GM21360 (cell line): ENCODE results near the gene GSTM3.
"Not testable (repeated sequence)": the region's sequence is repeated elsewhere in the genome, so short reads cannot be mapped to it uniquely, and the experiment has no call there.

Experiments
- ATAC-seq: cut with Tn5 transposase; IDR thresholded peaks from one replicate; pipeline ENCODE4 v1.9.1; 2021; ENCODE audit warnings: mild to moderate bottlenecking, moderate library complexity; ENCODE audit not compliant: unreplicated experiment

The GSTM3 gene

GRCh38 chr1:109732390-109732881 lies 8.4 kb downstream of the GSTM3 start:
- ATAC-seq: no peak

DNA sequence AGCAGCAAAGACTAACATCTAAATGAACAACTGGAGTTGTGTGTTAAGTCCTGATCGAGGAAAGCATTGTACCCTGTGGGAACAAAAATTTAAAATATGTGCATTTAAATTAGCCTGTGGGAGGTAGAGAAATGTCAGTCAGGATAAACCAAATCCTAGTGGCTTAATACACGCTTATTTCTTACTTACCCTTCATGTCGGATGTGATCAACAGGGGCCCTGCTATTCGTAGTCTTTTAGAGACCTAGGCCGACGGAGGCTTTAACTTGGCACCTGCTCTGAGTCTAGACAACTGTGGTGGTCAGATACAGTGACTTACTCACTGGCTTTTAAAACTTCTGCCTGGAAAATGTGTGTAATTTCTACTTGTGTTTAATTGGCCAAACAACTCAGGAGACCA lies 10.2 kb downstream of the GSTM3 start:
- no peak for ATAC-seq

DNA sequence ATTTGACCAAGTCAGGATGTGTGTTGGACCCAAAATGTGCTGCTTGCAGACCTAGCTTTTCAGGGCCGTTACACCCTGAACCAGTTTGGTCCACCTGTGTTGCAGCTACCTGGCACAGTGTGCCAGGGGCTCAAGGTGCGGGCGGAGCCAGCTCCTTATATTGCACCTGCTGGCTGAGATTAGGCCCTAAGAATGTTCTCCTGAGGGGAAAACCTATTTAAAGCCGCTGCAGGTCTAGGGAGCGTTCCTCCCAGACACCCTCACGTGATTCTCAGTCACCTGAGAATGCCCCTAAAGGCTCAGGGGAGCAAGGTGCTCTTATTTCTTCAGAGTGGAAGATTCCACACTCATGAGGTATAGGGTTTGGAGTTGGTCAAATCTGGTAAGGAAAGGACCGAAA lies 12.0 kb downstream of the GSTM3 start:
- ATAC-seq: no peak

- ATAC-seq: no peak
These were observed 14.0 kb downstream of the GSTM3 start for GRCh38 chr1:109726728-109727373.

DNA sequence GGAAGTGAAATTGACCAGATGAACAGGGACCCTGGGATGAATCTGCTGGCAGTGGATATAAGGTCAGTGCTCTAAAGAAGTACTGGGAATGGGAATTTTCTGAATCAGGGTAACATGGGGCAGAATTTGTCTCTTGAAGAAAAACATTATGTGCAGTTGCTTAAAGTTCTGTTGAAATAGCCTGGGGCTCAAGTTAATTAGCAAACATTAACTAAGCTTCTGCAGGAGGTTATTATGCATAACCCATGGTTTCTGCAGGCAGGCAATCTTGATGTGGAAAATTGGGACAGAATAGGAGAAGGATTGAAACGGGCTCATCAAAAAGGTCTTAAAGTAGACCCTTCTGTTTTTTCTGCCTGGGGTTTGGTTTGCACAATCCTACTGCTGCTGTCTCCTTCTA lies 14.8 kb downstream of the GSTM3 start:
- ATAC-seq: no peak

GRCh38 chr1:109725510-109725909 lies 15.3 kb downstream of the GSTM3 start:
- no peak for ATAC-seq

DNA sequence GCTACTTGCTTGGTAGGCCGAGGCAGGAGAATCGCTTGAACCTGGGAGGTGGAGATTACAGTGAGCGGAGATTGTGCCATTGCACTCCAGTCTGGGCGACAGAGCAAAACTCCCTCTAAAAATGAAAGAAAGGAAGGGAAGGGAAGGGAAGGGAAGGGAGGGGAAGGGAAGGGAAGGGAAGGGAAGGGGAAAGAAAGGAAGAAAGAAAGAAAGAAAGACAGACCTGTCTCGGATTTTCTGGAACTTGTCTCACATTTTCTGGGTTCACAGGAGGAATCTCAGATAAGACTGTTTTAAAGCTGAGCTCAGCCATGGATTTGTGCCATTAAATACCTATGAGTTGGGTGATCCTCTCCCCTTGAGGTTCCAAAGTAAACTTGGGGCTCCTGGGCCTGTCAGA lies 15.9 kb downstream of the GSTM3 start:
- no peak for ATAC-seq

DNA sequence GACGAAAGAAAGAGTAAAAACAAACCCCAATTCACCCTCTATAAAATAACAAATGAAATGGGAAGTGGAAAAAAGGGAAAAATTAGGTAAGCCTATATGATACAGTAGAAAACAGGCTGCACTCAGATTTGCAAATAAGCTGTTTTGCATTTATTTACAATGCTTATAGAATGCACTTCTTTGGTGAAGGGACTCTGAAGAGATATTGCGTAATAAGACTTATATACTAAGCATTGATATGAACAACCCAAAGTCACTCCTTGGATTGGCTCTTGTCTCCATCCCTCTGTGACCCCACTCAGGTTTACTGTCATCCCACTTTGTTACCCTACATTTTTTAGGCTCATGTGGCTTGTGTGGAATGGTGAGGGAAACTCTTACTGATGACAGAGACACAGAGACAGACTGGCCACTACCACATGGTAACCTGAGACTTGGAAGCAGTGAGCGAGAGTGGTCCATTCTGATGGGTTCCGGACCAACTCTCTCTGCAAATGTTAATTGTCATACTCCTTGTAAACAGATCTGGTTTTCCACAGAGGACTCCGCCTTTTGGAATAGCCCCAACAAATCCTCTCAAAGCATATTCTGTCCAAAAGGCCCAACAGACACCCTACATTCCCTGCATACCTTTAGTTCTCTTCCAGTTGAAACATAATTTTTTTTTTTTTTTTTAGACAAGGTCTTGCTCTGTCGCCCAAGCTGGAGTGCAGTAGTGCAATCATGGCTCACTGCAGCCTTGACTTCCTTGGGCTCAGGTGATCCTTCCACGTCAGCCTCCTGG lies 17.7 kb downstream of the GSTM3 start:
- ATAC-seq: no peak

- no peak for ATAC-seq
These were observed 18.9 kb downstream of the GSTM3 start for GRCh38 chr1:109721971-109722370.

- ATAC-seq: no peak
These were observed 19.8 kb downstream of the GSTM3 start for GRCh38 chr1:109721042-109721441.

DNA sequence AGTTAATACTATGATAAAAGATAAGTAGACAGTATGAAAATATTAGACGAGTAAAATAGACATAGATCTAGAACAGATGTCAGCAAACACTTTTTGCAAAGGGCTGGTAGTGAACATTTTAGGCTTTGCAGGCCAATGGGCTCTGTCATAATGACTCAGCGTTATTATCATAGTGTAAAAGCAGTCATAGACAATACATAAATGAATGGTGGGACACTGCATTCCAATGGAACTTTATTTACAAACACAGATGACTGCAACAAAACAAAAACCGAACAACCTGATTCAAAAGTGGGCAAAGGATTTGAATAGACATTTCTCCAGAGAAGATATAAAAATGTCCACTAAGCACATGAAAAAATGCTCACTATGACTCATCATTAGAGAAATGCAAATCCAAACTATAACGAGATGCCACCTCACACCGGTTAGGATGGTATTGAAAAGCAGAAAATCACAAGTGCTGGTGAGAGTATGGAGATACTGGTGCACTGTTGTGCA lies 21.5 kb downstream of the GSTM3 start:
- ATAC-seq: no peak

DNA sequence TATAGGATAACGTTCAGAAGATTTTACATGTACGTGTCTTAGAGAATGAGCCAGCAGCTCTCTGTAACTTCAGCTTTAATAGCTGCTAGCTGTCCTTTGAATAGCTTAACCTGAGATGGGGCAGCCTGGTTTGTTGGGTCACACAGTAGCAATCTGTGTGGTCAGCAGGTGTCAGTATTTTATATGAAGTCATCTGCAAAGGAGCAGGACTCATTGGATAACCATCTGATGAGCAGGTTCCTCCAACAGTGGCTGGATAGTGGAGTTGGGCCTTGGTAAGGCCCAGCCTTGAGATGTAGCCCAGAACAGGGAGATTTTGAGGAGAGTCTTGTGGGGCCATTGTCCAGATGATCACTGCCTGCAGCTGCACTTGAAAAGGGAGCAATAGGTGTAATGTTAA lies 22.3 kb downstream of the GSTM3 start:
- ATAC-seq: no peak

DNA sequence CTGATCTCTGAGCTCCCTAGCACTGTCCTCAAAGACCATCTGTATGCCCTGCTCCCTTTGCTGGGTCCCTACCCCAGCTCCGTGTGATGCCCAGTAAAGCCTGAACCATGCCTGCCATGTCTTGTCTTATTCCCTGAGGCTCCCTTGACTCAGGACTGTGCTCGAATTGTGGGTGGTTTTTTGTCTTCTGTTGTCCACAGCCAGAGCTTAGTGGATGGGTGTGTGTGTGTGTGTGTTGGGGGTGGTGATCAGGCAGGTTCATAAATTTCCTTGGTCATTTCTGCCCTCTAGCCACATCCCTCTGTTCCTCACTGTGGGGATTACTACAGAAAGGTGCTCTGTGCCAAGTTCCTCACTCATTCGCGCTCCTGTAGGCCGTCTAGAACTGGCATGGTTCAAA lies 23.1 kb downstream of the GSTM3 start:
- ATAC-seq: no peak

DNA sequence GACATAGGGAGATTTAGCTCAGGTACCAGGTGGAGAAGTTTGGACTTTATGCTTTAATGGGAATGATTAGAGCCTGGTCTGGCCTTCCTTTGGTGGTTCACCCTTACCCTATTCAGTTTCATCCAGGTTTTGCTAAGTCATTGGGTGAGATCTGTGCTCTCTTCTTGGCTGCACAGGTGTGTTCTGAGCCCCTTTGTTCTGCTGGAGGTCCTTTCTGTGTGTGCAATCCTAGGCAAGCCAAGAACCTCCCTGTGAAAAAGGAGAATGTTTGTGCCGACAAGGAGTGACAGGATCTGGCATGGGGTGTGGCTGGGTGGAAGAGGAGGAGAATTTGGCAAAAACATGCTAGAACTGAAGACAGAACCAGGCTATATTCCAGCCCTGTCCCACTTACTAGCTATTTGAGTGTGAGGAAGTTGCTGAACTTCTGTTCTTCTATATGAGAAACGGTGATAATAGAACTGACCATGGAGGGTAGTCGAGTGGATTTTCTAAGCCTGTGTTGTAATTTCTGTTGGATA lies 24.2 kb downstream of the GSTM3 start:
- ATAC-seq: no peak

DNA sequence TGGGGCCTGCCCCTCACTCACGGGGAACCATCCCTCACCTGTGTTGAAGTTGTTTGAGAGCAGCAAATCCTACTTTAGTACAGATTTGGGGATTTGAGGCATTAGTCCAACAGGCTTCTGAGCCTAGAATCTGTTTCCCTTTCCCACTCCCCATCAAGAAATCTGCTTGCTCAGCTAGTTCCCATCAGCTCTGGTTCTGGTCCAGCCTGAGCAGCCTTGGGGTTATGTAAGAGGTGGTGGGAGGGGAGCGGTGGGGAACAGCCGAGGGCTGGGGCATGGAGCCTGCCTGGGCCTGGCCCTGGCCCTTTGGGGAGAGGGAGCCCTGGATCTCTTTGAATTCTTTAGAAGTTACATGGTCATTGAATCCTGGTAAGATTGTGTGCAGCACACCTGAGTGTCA lies 24.7 kb downstream of the GSTM3 start:
- ATAC-seq: no peak

GRCh38 chr1:109714661-109715372 lies 26.0 kb downstream of the GSTM3 start:
- no peak for ATAC-seq

DNA sequence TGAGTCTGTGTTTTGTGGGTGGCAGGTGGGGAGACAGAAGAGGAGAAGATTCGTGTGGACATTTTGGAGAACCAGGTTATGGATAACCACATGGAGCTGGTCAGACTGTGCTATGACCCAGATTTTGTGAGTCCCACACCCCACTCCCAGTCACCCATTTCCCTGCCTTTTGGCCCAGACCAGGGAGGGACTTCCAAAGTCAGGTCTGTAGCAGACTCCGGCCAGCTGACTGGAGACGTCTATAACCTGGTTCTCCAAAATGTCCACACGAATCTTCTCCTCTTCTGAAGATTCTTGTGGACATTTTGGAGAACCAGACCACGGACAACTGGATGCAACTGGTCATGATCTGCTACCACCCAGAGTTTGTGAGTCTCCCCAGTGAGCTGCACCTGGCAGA lies 27.2 kb downstream of the GSTM3 start:
- no peak for ATAC-seq

DNA sequence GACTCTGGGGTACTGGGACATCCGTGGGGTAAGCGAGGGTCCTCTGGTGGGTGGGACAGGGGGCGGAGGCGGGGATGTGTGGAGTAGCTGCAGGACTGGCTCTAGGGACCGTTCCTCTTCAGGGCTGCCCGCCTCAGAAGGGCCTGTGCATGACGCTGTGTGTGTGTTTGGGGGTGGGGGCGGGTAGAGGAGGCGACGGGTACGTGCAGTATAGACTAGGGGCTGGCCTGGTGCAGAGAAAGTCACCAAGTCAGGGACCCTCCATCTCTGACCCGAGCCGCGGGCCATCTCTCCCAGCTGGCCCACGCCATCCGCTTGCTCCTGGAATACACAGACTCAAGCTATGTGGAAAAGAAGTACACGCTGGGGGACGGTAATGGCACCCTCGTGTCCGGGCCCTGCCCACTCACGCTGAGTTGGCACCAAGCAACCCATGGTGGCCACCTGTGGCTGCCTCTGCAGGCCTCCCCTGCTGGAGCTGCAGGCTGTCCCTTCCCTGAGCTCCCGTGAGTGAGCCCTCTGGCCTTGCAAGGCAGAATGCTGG lies 28.4 kb downstream of the GSTM3 start:
- ATAC-seq: no peak

- ATAC-seq: not testable (repeated sequence)
These were observed 29.1 kb downstream of the GSTM3 start, which contains the start of gene GSTM5 for GRCh38 chr1:109711593-109712320. Gene GSTM5 (plus strand): TSS chr1:109712251. CDS start chr1:109712313, 62 bp downstream.

- ATAC-seq: not testable (repeated sequence)
These were observed 31.0 kb downstream of the GSTM3 start for GRCh38 chr1:109709822-109710221.
